Mononuclear cell (primary cell): ENCODE measurements around the gene SNTB2. TPM values are rescaled to one million over a fixed set of nuclear protein-coding genes. Genes with fewer than 3 reads are reported as not detected.
"Not testable (repeated sequence)": the region's sequence is repeated elsewhere in the genome, so short reads cannot be mapped to it uniquely, and the experiment has no call there.

Experiments
- H3K27me3 ChIP-seq: 2 replicates; pipeline ENCODE4 v1.6.0; 2011; ENCODE audit warnings: low read length, control low read depth; ENCODE audit not compliant: insufficient read depth
- H3K4me1 ChIP-seq: 2 replicates; pipeline ENCODE4 v1.5.1; 2011; ENCODE audit warnings: mild to moderate bottlenecking, low read length, control low read depth; ENCODE audit not compliant: insufficient read depth
- H3K4me3 ChIP-seq: 2 replicates; pipeline ENCODE4 v1.5.1; 2011; ENCODE audit warnings: mild to moderate bottlenecking, low read length, moderate library complexity
- H3K9me3 ChIP-seq: 2 replicates; pipeline ENCODE4 v1.5.1; 2011; ENCODE audit warnings: low read depth, mild to moderate bottlenecking, control low read depth, low read length
- total RNA-seq: library from RNA; depleted of rRNA; stranded (reverse); fragments of >200 nt; gene quantifications from one replicate; pipeline ENCODE4 v1.2.3, GENCODE V29; 2012

The SNTB2 gene
- 4.4 TPM for total RNA-seq

GRCh38 chr16:69186642-69187445 lies at the start of gene SNTB2:
SNTB2 (plus strand) TSS chr16:69187164; CDS start chr16:69187167, 3 bp downstream.
- Histone ChIP-seq H3K27me3 (peaks cover 8% of the 10 kb centered on the region), H3K4me3 (peak within 1 kb of the TSS; percentile 71), H3K9me3 (no peaks in the 10 kb centered on the region), H3K4me1 (peaks cover 51% of the 10 kb centered on the region)

- Histone ChIP-seq H3K27me3 (no peaks in the 10 kb centered on the region), H3K4me3 (no peak overlapping the region)
These were observed 48.4 kb upstream of the SNTB2 start for GRCh38 chr16:69138608-69139007.

GRCh38 chr16:69139464-69139863 lies 47.5 kb upstream of the SNTB2 start:
- H3K27me3 ChIP-seq, H3K9me3 ChIP-seq, H3K4me3 ChIP-seq, H3K4me1 ChIP-seq: not testable (repeated sequence)

More at GRCh38 chr16:69138608-69139007, 48.4 kb upstream of the SNTB2 start:
- Histone ChIP-seq H3K9me3 (no peaks in the 10 kb centered on the region), H3K4me1 (peaks cover 7% of the 10 kb centered on the region)

- Histone ChIP-seq H3K4me1 (no peaks in the 10 kb centered on the region), H3K4me3 (no peak overlapping the region), H3K9me3 (no peaks in the 10 kb centered on the region), H3K27me3 (no peaks in the 10 kb centered on the region)
These were observed 46.0 kb upstream of the SNTB2 start for GRCh38 chr16:69141014-69141413.

GRCh38 chr16:69141936-69142335 lies 45.0 kb upstream of the SNTB2 start:
- no peaks in the 10 kb centered on the region for H3K27me3 ChIP-seq
- no peaks in the 10 kb centered on the region for H3K4me1 ChIP-seq
- H3K9me3 ChIP-seq, result no peaks in the 10 kb centered on the region
- no peak overlapping the region for H3K4me3 ChIP-seq

- Histone ChIP-seq H3K9me3 (no peaks in the 10 kb centered on the region), H3K4me1 (no peaks in the 10 kb centered on the region), H3K4me3 (no peak overlapping the region), H3K27me3 (no peaks in the 10 kb centered on the region)
These were observed 43.8 kb upstream of the SNTB2 start for GRCh38 chr16:69143116-69143515.

GRCh38 chr16:69145658-69146057 lies 41.3 kb upstream of the SNTB2 start:
- no peak overlapping the region for H3K4me3 ChIP-seq
- no peaks in the 10 kb centered on the region for H3K9me3 ChIP-seq
- no peaks in the 10 kb centered on the region for H3K4me1 ChIP-seq
- H3K27me3 ChIP-seq, result no peaks in the 10 kb centered on the region

- not testable (repeated sequence) for H3K4me3 ChIP-seq, H3K9me3 ChIP-seq
These were observed 37.3 kb upstream of the SNTB2 start for GRCh38 chr16:69149621-69150020.

GRCh38 chr16:69150146-69150865 lies 36.7 kb upstream of the SNTB2 start:
- no peaks in the 10 kb centered on the region for H3K4me1 ChIP-seq
- H3K4me3 ChIP-seq, result no peak overlapping the region
- no peaks in the 10 kb centered on the region for H3K9me3 ChIP-seq
- H3K27me3 ChIP-seq, result no peaks in the 10 kb centered on the region

More at GRCh38 chr16:69149621-69150020, 37.3 kb upstream of the SNTB2 start:
- H3K27me3 ChIP-seq, H3K4me1 ChIP-seq: not testable (repeated sequence)

GRCh38 chr16:69157196-69157595 lies 29.8 kb upstream of the SNTB2 start:
- Histone ChIP-seq H3K4me3 (no peak overlapping the region), H3K4me1 (no peaks in the 10 kb centered on the region), H3K27me3 (no peaks in the 10 kb centered on the region), H3K9me3 (no peaks in the 10 kb centered on the region)

- no peaks in the 10 kb centered on the region for H3K27me3 ChIP-seq
- no peaks in the 10 kb centered on the region for H3K9me3 ChIP-seq
- no peak overlapping the region for H3K4me3 ChIP-seq
- H3K4me1 ChIP-seq, result no peaks in the 10 kb centered on the region
These were observed 26.8 kb upstream of the SNTB2 start for GRCh38 chr16:69160192-69160591.

GRCh38 chr16:69165584-69165983 lies 21.4 kb upstream of the SNTB2 start:
- Histone ChIP-seq H3K4me3 (no peak overlapping the region), H3K9me3 (no peaks in the 10 kb centered on the region), H3K4me1 (peaks cover 9% of the 10 kb centered on the region), H3K27me3 (no peaks in the 10 kb centered on the region)

- Histone ChIP-seq H3K4me3 (no peak overlapping the region), H3K9me3 (no peaks in the 10 kb centered on the region), H3K4me1 (peaks cover 14% of the 10 kb centered on the region), H3K27me3 (no peaks in the 10 kb centered on the region)
These were observed 20.6 kb upstream of the SNTB2 start for GRCh38 chr16:69166221-69166833.

- Histone ChIP-seq H3K4me1 (peaks cover 20% of the 10 kb centered on the region), H3K27me3 (no peaks in the 10 kb centered on the region), H3K4me3 (no peak overlapping the region), H3K9me3 (no peaks in the 10 kb centered on the region)
These were observed 19.7 kb upstream of the SNTB2 start for GRCh38 chr16:69166946-69167930.
